Mesendoderm (in vitro differentiated cells): ENCODE data around the gene ZNF367.

Experiments used
- DNase-seq: peaks from one replicate; pipeline ENCODE4 v3.0.0; 2013
- H2AK5ac ChIP-seq: 2 replicates; pipeline ENCODE4 v1.6.1; 2013; ENCODE audit warnings: low read length, inconsistent platforms
- H2BK120ac ChIP-seq: 2 replicates; pipeline ENCODE4 v1.6.1; 2013; ENCODE audit warnings: low read depth, mild to moderate bottlenecking, low read length, moderate library complexity, mixed read lengths
- H2BK15ac ChIP-seq: replicated peaks from 2 replicates; pipeline ENCODE4 v1.6.1; 2013; ENCODE audit warnings: low read depth, mild to moderate bottlenecking, moderate library complexity
- H2BK5ac ChIP-seq: 2 replicates; pipeline ENCODE4 v1.6.1; 2013; ENCODE audit warnings: low read length, inconsistent platforms
- H3K18ac ChIP-seq: 2 replicates; pipeline ENCODE4 v1.6.1; 2013; ENCODE audit warnings: mild to moderate bottlenecking, low read length, mixed read lengths
- H3K23ac ChIP-seq: one replicate; pipeline ENCODE4 v1.6.1; 2013; ENCODE audit warnings: low read length
- H3K27ac ChIP-seq: 2 replicates; pipeline ENCODE4 v1.5.1; 2013; ENCODE audit warnings: low read depth, mild to moderate bottlenecking, inconsistent platforms, low read length, moderate library complexity
- H3K27me3 ChIP-seq: 2 replicates; pipeline ENCODE4 v1.6.1; 2013; ENCODE audit warnings: low read length, control low read depth, mild to moderate bottlenecking, inconsistent platforms; ENCODE audit not compliant: insufficient read depth, poor library complexity
- H3K36me3 ChIP-seq: 2 replicates; pipeline ENCODE4 v1.6.1; 2013; ENCODE audit warnings: low read length, inconsistent platforms; ENCODE audit not compliant: control insufficient read depth, insufficient read depth
- H3K4ac ChIP-seq: one replicate; pipeline ENCODE4 v1.6.1; 2013; ENCODE audit warnings: low read depth, mild to moderate bottlenecking, low read length, moderate library complexity
- H3K4me1 ChIP-seq: 2 replicates; pipeline ENCODE4 v1.6.1; 2013; ENCODE audit warnings: low read depth, low read length, inconsistent platforms; ENCODE audit not compliant: control insufficient read depth
- H3K4me2 ChIP-seq: 2 replicates; pipeline ENCODE4 v1.6.1; 2013; ENCODE audit warnings: low read length
- H3K4me3 ChIP-seq: 2 replicates; pipeline ENCODE4 v1.5.1; 2013; ENCODE audit warnings: mild to moderate bottlenecking, low read length
- H3K56ac ChIP-seq: one replicate; pipeline ENCODE4 v1.6.1; 2013; ENCODE audit warnings: low read length
- H3K79me1 ChIP-seq: 2 replicates; pipeline ENCODE4 v1.6.1; 2013; ENCODE audit warnings: low read length, inconsistent platforms
- H3K79me2 ChIP-seq: 2 replicates; pipeline ENCODE4 v1.6.1; 2013; ENCODE audit warnings: mild to moderate bottlenecking, low read length; ENCODE audit not compliant: control insufficient read depth, insufficient read depth
- H3K9ac ChIP-seq: 2 replicates; pipeline ENCODE4 v1.6.1; 2013; ENCODE audit warnings: low read length, inconsistent platforms
- H4K5ac ChIP-seq: one replicate; pipeline ENCODE4 v1.6.1; 2013; ENCODE audit warnings: low read length
- H4K8ac ChIP-seq: one replicate; pipeline ENCODE4 v1.6.1; 2013; ENCODE audit warnings: low read depth, mild to moderate bottlenecking, control low read depth, low read length, moderate library complexity
- WGBS: extraction: QIAGEN DNeasy Blood & Tissue Kit; methylation state at CpG from one replicate; pipeline ENCODE4 v1.1.7; 2013; ENCODE audit warnings: low lambda C conversion rate, missing lambda C conversion rate; ENCODE audit not compliant: insufficient coverage; ENCODE audit errors: extremely low coverage; 5-methylcytosine and 5-hydroxymethylcytosine counted together

ZNF367 gene

GRCh38 chr9:96450613-96451528 lies 32.7 kb upstream of the ZNF367 start:
- Histone ChIP-seq H4K5ac (no peak overlapping the region), H3K79me2 (peaks cover 15% of the 10 kb centered on the region), H3K9ac (peak overlapping the region; percentile 93), H3K36me3 (no peaks in the 10 kb centered on the region), H3K4me1 (no peaks in the 10 kb centered on the region), H2AK5ac (no peak overlapping the region), H3K4me3 (peak overlapping the region; percentile 80), H3K4ac (peak overlapping the region; percentile 58), H3K56ac (peak overlapping the region; percentile 95), H3K27me3 (no peaks in the 10 kb centered on the region), H3K4me2 (peak overlapping the region; percentile 92), H2BK5ac (no peak overlapping the region), H3K27ac (peak overlapping the region; percentile 68), H3K18ac (peak overlapping the region; percentile 65), H2BK15ac (no peak overlapping the region), H3K23ac (peak overlapping the region; percentile 66), H4K8ac (no peak overlapping the region), H2BK120ac (no peak overlapping the region), H3K79me1 (no peaks in the 10 kb centered on the region)
- peak; percentile 37 for DNase-seq
- WGBS: no CpG with 5 or more reads among the region's 63 CpGs

GRCh38 chr9:96449845-96450612 lies 31.9 kb upstream of the ZNF367 start, which contains the start of gene HABP4:
Gene HABP4, plus strand, starts transcription at chr9:96450169. Its CDS starts 111 bp downstream, at chr9:96450280.
- peak within 1 kb of the TSS; percentile 95 for H3K56ac ChIP-seq
- H2BK5ac ChIP-seq: peak within 1 kb of the TSS; percentile 84
- H3K4me2 ChIP-seq: peak within 1 kb of the TSS; percentile 99
- H2BK120ac ChIP-seq: no peak within 1 kb of the TSS
- H2BK15ac ChIP-seq: no peak within 1 kb of the TSS
- H3K4ac ChIP-seq: peak within 1 kb of the TSS; percentile 58
- H3K4me3 ChIP-seq: peak within 1 kb of the TSS; percentile 80
- peaks cover 11% of the 10 kb centered on the region for H3K79me2 ChIP-seq
- no peak within 1 kb of the TSS for H4K5ac ChIP-seq
- H3K9ac ChIP-seq: peak within 1 kb of the TSS; percentile 93
- H3K36me3 ChIP-seq: no peaks in the 10 kb centered on the region
- no CpG with 5 or more reads among the region's 108 CpGs for WGBS
- H3K27ac ChIP-seq: peak within 1 kb of the TSS; percentile 68
- no peaks in the 10 kb centered on the region for H3K79me1 ChIP-seq
- H4K8ac ChIP-seq: no peak within 1 kb of the TSS
- peak within 1 kb of the TSS; percentile 65 for H3K18ac ChIP-seq
- H3K4me1 ChIP-seq: no peaks in the 10 kb centered on the region
- no peak within 1 kb of the TSS for H2AK5ac ChIP-seq
- H3K23ac ChIP-seq: peak within 1 kb of the TSS; percentile 80
- DNase-seq: peak; percentile 96
- no peaks in the 10 kb centered on the region for H3K27me3 ChIP-seq

GRCh38 chr9:96449523-96449844 lies 31.3 kb upstream of the ZNF367 start:
- H2AK5ac ChIP-seq: no peak overlapping the region
- WGBS: no CpG with 5 or more reads among the region's 7 CpGs

GRCh38 chr9:96448546-96449170 lies 30.5 kb upstream of the ZNF367 start:
- no peaks in the 10 kb centered on the region for H3K36me3 ChIP-seq
- no peak overlapping the region for H3K23ac ChIP-seq
- no CpG with 5 or more reads among the region's 11 CpGs for WGBS
- no peak overlapping the region for H2BK15ac ChIP-seq
- H2AK5ac ChIP-seq: no peak overlapping the region
- no peak overlapping the region for H3K56ac ChIP-seq
- H2BK120ac ChIP-seq: no peak overlapping the region
- no peak overlapping the region for H3K27ac ChIP-seq
- H3K79me2 ChIP-seq: peaks cover 6% of the 10 kb centered on the region
- no peak overlapping the region for H4K5ac ChIP-seq
- H4K8ac ChIP-seq: no peak overlapping the region
- H3K4me3 ChIP-seq: no peak overlapping the region
- H3K18ac ChIP-seq: no peak overlapping the region
- DNase-seq: no peak
- no peak overlapping the region for H3K9ac ChIP-seq
- no peaks in the 10 kb centered on the region for H3K4me1 ChIP-seq
- no peak overlapping the region for H2BK5ac ChIP-seq
- no peak overlapping the region for H3K4me2 ChIP-seq
- no peaks in the 10 kb centered on the region for H3K79me1 ChIP-seq
- no peak overlapping the region for H3K4ac ChIP-seq
- H3K27me3 ChIP-seq: no peaks in the 10 kb centered on the region

More at GRCh38 chr9:96449523-96449844, 31.3 kb upstream of the ZNF367 start:
- H4K8ac ChIP-seq: no peak overlapping the region
- no peak overlapping the region for H2BK15ac ChIP-seq
- H3K4me3 ChIP-seq: peak overlapping the region; percentile 59
- H3K36me3 ChIP-seq: no peaks in the 10 kb centered on the region
- peaks cover 7% of the 10 kb centered on the region for H3K79me2 ChIP-seq
- peak; percentile 86 for DNase-seq
- H3K79me1 ChIP-seq: no peaks in the 10 kb centered on the region
- no peak overlapping the region for H3K27ac ChIP-seq
- no peaks in the 10 kb centered on the region for H3K4me1 ChIP-seq
- peak overlapping the region; percentile 90 for H3K56ac ChIP-seq
- no peak overlapping the region for H3K4ac ChIP-seq
- no peak overlapping the region for H3K23ac ChIP-seq
- H2BK5ac ChIP-seq: no peak overlapping the region
- no peak overlapping the region for H4K5ac ChIP-seq
- H2BK120ac ChIP-seq: no peak overlapping the region
- H3K4me2 ChIP-seq: peak overlapping the region; percentile 99
- no peak overlapping the region for H3K18ac ChIP-seq
- H3K27me3 ChIP-seq: no peaks in the 10 kb centered on the region
- H3K9ac ChIP-seq: peak overlapping the region; percentile 80

DNA sequence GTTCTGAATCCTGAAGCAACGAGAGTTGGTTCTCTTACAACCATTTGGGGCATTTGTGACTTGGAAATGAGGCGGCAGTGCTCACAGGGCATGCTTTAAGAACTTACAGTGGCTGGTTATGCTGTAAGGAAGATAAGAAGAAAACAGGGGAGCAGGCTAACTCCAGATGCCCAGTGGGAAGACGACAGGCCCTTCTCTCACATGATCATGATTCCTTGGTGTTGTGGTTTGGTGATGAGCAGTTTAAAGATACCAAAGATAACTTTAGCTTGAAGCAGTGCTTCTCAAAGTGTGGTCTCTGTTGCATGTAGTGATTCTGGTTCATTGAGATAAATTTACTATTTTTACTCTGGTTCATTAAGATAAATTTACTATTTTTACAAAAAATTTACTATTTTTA lies 29.2 kb upstream of the ZNF367 start:
- Histone ChIP-seq H3K4me2 (no peak overlapping the region), H3K79me1 (no peaks in the 10 kb centered on the region), H3K27ac (no peak overlapping the region), H2BK120ac (no peak overlapping the region), H3K9ac (no peak overlapping the region), H2BK5ac (no peak overlapping the region), H2BK15ac (no peak overlapping the region), H3K79me2 (peaks cover 5% of the 10 kb centered on the region), H3K27me3 (no peaks in the 10 kb centered on the region), H3K4me1 (no peaks in the 10 kb centered on the region), H3K56ac (no peak overlapping the region), H3K4ac (no peak overlapping the region), H4K5ac (no peak overlapping the region), H2AK5ac (no peak overlapping the region), H3K36me3 (no peaks in the 10 kb centered on the region), H3K23ac (no peak overlapping the region), H3K18ac (no peak overlapping the region), H3K4me3 (no peak overlapping the region), H4K8ac (no peak overlapping the region)
- no CpG with 5 or more reads among the region's 3 CpGs for WGBS
- no peak for DNase-seq
